ENCODE results near the gene MYBPH. TPM values are rescaled to one million over a fixed set of nuclear protein-coding genes. Genes with fewer than 3 reads are reported as not detected.

Gene MYBPH
- total and polyA plus RNA-seq, 2 donors (not counting 3 experiments of a cell fraction or from before 2014, with no cell fraction given) = not detected

DNA sequence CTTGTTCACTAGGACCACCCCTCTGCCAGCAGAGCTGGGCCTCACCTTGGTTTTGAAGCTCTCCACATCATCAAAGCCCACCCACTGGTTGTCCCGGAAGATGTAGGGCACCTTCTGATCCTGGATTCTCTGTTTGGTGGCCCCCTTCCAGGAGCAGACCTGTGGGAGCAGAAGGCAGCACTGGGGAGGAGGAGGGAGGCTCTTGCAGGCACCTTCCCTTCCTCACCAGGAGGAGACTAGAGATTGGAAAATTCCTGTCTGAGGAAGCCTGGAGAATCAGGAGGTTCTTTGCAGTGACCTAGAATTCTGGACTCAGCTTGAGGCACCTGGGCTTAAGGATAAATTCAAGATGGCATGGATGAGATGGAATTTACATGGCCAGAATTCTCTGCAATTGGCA, 43.5 kb upstream of the MYBPH start:
- H4K20me1 ChIP-seq (replicated peaks; ENCODE audit: control insufficient read depth, extremely low read depth, insufficient read depth, low read length) = no peaks in the 10 kb centered on the region
- H3K27me3 ChIP-seq (ENCODE audit: control insufficient read depth in 2 of 2, insufficient read depth in 2 of 2, low read length in 2 of 2) = peaks cover 1 to 10% of the 10 kb centered on the region in 2 experiments
- ChIA-PET POLR2A (no interaction called here), CTCF (interaction anchor here (4.5 to 8.7 kb wide), 4 partner anchors 48 to 184 kb away, joined by 39 to 363 read pairs (median 192); no protein-coding TSS in a partner anchor)
- no peaks in the 10 kb centered on the region for H3K9me1 ChIP-seq (replicated peaks; ENCODE audit: control insufficient read depth, extremely low read depth, insufficient read depth, low read length)
- intact Hi-C loops (cut with micrococcal nuclease) (no loop called here), dilution Hi-C loops (cut with MboI; ENCODE audit: extremely low pct_ligation_motif_present, low sequenced_read_pairs) (no loop called here)
- DNase-seq (ENCODE audit: low read depth, low spot score) (no peak), FAIRE-seq (no peak)
- no peaks in the 10 kb centered on the region for H3K36me3 ChIP-seq (ENCODE audit: control insufficient read depth in 2 of 2, extremely low read depth in 1 of 2, insufficient read depth in 2 of 2, low read length in 2 of 2)
- H3K27ac ChIP-seq (ENCODE audit: insufficient read depth, low read depth, low read length) = no peak overlapping the region
- H3K9me3 ChIP-seq (replicated peaks; ENCODE audit: control insufficient read depth, insufficient read depth, low read length) = no peaks in the 10 kb centered on the region
- BruUV-seq (replicated peaks) = no TSS peak
- H2AFZ ChIP-seq (ENCODE audit: low read depth, low read length) = no peak overlapping the region
- no peak overlapping the region for H3K4me3 ChIP-seq (replicated peaks in 1 of 3; ENCODE audit: insufficient read depth in 1 of 3, low read depth in 1 of 3, low read length in 3 of 3)
- no peaks in the 10 kb centered on the region for H3K4me1 ChIP-seq (ENCODE audit: control insufficient read depth, extremely low read depth, insufficient read depth, low read length)
- no peak for TF ChIP-seq CTCF (IDR thresholded peaks at IDR 0.05; ENCODE audit: extremely low read depth in 1 of 2, insufficient read depth in 1 of 2, low read depth in 1 of 2, low read length in 2 of 2)
- no peak for TF ChIP-seq POLR2AphosphoS5 (IDR thresholded peaks at IDR 0.05; ENCODE audit: insufficient read depth, low read depth, low read length)
- no peak for TF ChIP-seq MYC (IDR thresholded peaks at IDR 0.05; ENCODE audit: low read depth, low read length)
- TF ChIP-seq MAX (IDR thresholded peaks at IDR 0.05; ENCODE audit: insufficient read depth, insufficient read length) = no peak
- no peak for TF ChIP-seq JUN (IDR thresholded peaks at IDR 0.05; ENCODE audit: borderline replicate concordance, insufficient read depth, insufficient read length, low read depth)
- no peak for TF ChIP-seq POLR2A (IDR thresholded peaks at IDR 0.05; ENCODE audit: low read depth, low read length)
- no peak for TF ChIP-seq FOS (IDR thresholded peaks at IDR 0.05; ENCODE audit: borderline replicate concordance, insufficient read depth, low read length)
- H3K79me2 ChIP-seq (ENCODE audit: control insufficient read depth, insufficient read depth, low read length) = no peaks in the 10 kb centered on the region
- H3K4me2 ChIP-seq (ENCODE audit: insufficient read depth, low read length) = no peak overlapping the region
- no peak overlapping the region for H3K9ac ChIP-seq (replicated peaks; ENCODE audit: extremely low read depth, insufficient read depth, low read length)

Measured in endothelial cell of umbilical vein (primary cell).